ENCODE measurements around the gene TMEM18.

TMEM18 gene

DNA sequence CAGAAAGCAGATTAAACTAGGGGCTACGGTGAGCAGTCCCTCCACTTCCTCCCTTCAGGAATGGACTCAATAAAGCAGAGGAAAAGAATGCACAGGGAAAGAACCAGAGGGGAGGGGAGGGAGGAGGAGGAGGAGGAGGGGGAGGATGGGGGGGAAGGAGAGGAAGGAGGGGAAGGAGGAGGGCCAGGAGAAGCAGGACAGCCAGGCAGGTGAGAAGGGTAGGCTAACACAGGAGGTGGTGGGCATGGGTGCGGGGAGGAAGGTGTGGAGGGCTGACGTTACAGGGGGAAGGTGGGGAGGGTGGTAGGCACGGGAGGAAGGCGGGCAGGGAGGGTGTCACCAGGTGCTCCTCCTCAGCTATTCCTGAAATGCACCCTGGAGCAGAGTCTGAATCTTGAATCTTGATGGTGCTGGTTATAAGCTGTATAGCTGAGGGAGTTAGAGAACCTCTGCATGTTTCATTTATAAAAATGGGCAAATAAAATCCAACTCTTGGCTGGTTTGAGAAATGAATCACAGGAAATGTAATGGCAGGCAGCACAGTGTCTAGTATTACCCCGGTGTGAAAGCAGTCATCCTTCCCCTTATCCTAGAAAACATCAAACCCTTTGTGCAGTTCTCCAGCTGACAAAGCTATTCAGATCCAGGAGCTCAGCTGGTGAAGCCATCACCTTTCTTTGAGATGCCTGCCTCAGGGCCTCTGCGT is 3.4 kb downstream of the TMEM18 start (continued):
- TF ChIP-seq ZNF48 (tag by site-specific recombination; IDR thresholded peaks at IDR 0.05), result no peak
- TF ChIP-seq ZNF670 (tag by site-specific recombination; IDR thresholded peaks at IDR 0.05; ENCODE audit: low read depth), result no peak
- TF ChIP-seq, protein P1, sequence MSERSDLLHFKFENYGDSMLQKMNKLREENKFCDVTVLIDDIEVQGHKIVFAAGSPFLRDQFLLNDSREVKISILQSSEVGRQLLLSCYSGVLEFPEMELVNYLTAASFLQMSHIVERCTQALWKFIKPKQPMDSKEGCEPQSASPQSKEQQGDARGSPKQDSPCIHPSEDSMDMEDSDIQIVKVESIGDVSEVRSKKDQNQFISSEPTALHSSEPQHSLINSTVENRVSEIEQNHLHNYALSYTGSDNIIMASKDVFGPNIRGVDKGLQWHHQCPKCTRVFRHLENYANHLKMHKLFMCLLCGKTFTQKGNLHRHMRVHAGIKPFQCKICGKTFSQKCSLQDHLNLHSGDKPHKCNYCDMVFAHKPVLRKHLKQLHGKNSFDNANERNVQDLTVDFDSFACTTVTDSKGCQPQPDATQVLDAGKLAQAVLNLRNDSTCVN (tag by site-specific recombination; optimal IDR thresholded peaks at IDR 0.05), result no peak
- no peak for TF ChIP-seq ZNF175 (tag by site-specific recombination; IDR thresholded peaks at IDR 0.05)

DNA sequence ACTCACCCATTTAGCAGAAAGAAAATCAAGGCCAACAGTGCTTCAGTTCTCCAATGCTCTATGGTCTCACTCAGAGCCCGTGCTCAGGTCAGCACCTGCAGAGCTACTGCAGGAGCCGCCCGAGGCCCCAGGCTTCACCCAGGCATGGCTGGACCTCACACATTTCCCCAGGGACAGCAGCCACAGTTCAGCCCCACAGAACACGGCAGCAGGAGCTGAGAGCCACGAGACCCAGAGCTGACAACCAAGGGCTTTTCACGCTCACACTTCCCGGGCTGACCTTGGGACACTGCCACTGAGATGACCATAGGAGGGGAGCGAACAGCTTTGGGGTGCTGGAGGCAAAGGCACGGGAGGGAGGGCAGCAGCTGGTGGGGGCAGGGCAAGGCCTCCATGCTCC is 4.2 kb downstream of the TMEM18 start:
- no peaks in the 10 kb centered on the region; the same call in 1 of the 2 replicates for H3K4me1 ChIP-seq (ENCODE audit: control insufficient read depth, insufficient read depth, low read length)
- H3K27ac ChIP-seq (ENCODE audit: extremely low read depth, low read depth, low read length), result no peak overlapping the region
- no peak overlapping the region for H3K4me3 ChIP-seq (ENCODE audit: low read depth, low read length)
- POLR2A ChIA-PET, result no interaction called here
- CTCF ChIA-PET, result no interaction called here
- peaks cover 15 to 64% of the 10 kb centered on the region in 2 experiments; a peak in 2 of 3 replicates for H3K36me3 ChIP-seq (ENCODE audit: control insufficient read depth in 2 of 2, insufficient read depth in 1 of 2, low read length in 2 of 2)
- H3K9me3 ChIP-seq (ENCODE audit: control insufficient read depth, insufficient read depth, low read depth, low read length), result no peaks in the 10 kb centered on the region
- no peak for TF ChIP-seq ZNF350 (tag by site-specific recombination; IDR thresholded peaks at IDR 0.05)
- TF ChIP-seq SP2 (tag by site-specific recombination; IDR thresholded peaks at IDR 0.05), result no peak
- TF ChIP-seq ZNF510 (tag by site-specific recombination; IDR thresholded peaks at IDR 0.05; ENCODE audit: insufficient replicate concordance), result no peak
- TF ChIP-seq, protein P2, sequence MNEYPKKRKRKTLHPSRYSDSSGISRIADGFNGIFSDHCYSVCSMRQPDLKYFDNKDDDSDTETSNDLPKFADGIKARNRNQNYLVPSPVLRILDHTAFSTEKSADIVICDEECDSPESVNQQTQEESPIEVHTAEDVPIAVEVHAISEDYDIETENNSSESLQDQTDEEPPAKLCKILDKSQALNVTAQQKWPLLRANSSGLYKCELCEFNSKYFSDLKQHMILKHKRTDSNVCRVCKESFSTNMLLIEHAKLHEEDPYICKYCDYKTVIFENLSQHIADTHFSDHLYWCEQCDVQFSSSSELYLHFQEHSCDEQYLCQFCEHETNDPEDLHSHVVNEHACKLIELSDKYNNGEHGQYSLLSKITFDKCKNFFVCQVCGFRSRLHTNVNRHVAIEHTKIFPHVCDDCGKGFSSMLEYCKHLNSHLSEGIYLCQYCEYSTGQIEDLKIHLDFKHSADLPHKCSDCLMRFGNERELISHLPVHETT (tag by site-specific recombination; IDR thresholded peaks at IDR 0.05), result no peak
- TF ChIP-seq ZBTB7A (tag by site-specific recombination; IDR thresholded peaks at IDR 0.05; ENCODE audit: low read depth), result no peak
- TF ChIP-seq WT1 (tag by site-specific recombination; IDR thresholded peaks at IDR 0.05), result no peak
- no peak for TF ChIP-seq ZNF391 (tag by site-specific recombination; IDR thresholded peaks at IDR 0.05; ENCODE audit: borderline replicate concordance, low read depth)
- TF ChIP-seq, protein P3, sequence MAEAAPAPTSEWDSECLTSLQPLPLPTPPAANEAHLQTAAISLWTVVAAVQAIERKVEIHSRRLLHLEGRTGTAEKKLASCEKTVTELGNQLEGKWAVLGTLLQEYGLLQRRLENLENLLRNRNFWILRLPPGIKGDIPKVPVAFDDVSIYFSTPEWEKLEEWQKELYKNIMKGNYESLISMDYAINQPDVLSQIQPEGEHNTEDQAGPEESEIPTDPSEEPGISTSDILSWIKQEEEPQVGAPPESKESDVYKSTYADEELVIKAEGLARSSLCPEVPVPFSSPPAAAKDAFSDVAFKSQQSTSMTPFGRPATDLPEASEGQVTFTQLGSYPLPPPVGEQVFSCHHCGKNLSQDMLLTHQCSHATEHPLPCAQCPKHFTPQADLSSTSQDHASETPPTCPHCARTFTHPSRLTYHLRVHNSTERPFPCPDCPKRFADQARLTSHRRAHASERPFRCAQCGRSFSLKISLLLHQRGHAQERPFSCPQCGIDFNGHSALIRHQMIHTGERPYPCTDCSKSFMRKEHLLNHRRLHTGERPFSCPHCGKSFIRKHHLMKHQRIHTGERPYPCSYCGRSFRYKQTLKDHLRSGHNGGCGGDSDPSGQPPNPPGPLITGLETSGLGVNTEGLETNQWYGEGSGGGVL (tag by site-specific recombination; IDR thresholded peaks at IDR 0.05), result no peak
- no peak for TF ChIP-seq ZBTB8A (tag by site-specific recombination; IDR thresholded peaks at IDR 0.05)
- TF ChIP-seq ZBTB1 (tag by site-specific recombination; IDR thresholded peaks at IDR 0.05), result no peak

DNA sequence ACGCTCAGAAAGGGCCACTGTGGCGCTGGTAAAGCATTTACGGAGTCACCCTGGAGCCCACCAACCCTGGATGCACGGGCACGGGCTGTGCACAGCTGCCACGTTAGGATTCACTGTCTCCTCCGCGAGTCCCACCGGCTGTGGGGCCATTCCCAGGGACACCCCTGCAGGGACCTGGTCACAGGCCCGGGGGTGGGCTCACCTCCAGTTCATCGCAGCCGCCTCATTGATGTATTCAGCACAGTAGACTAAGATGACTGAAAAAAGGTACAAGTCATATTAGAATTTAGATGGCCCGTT is 4.7 kb downstream of the TMEM18 start:
- Histone ChIP-seq H3K27ac (ENCODE audit: extremely low read depth, low read depth, low read length) (no peak overlapping the region), H3K4me1 (ENCODE audit: control insufficient read depth, insufficient read depth, low read length) (no peaks in the 10 kb centered on the region), H3K9me3 (ENCODE audit: control insufficient read depth, insufficient read depth, low read depth, low read length) (no peaks in the 10 kb centered on the region), H3K4me3 (ENCODE audit: low read depth, low read length) (no peak overlapping the region), H3K36me3 (ENCODE audit: control insufficient read depth in 2 of 2, insufficient read depth in 1 of 2, low read length in 2 of 2) (peaks cover 19 to 69% of the 10 kb centered on the region in 2 experiments; a peak in 2 of 3 replicates)
- POLR2A ChIA-PET, result no interaction called here
- CTCF ChIA-PET, result no interaction called here
- TF ChIP-seq ZNF792 (tag by site-specific recombination; IDR thresholded peaks at IDR 0.05), result no peak
- TF ChIP-seq ZNF747 (tag by site-specific recombination; IDR thresholded peaks at IDR 0.05), result no peak
- TF ChIP-seq, protein P4, sequence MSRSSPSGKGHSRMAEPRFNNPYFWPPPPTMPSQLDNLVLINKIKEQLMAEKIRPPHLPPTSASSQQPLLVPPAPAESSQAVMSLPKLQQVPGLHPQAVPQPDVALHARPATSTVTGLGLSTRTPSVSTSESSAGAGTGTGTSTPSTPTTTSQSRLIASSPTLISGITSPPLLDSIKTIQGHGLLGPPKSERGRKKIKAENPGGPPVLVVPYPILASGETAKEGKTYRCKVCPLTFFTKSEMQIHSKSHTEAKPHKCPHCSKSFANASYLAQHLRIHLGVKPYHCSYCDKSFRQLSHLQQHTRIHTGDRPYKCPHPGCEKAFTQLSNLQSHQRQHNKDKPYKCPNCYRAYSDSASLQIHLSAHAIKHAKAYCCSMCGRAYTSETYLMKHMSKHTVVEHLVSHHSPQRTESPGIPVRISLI (tag by site-specific recombination; IDR thresholded peaks at IDR 0.05), result no peak
- TF ChIP-seq ZNF521 (tag by site-specific recombination; IDR thresholded peaks at IDR 0.05), result no peak
- no peak for TF ChIP-seq SALL2 (tag by site-specific recombination; IDR thresholded peaks at IDR 0.05; ENCODE audit: borderline replicate concordance)
- TF ChIP-seq, protein P3 (tag by site-specific recombination; IDR thresholded peaks at IDR 0.05), result no peak
- TF ChIP-seq, protein P5, sequence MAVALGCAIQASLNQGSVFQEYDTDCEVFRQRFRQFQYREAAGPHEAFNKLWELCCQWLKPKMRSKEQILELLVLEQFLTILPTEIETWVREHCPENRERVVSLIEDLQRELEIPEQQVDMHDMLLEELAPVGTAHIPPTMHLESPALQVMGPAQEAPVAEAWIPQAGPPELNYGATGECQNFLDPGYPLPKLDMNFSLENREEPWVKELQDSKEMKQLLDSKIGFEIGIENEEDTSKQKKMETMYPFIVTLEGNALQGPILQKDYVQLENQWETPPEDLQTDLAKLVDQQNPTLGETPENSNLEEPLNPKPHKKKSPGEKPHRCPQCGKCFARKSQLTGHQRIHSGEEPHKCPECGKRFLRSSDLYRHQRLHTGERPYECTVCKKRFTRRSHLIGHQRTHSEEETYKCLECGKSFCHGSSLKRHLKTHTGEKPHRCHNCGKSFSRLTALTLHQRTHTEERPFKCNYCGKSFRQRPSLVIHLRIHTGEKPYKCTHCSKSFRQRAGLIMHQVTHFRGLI (tag by site-specific recombination; IDR thresholded peaks at IDR 0.05), result no peak
- no peak for TF ChIP-seq SP2 (tag by site-specific recombination; IDR thresholded peaks at IDR 0.05)
- no peak for TF ChIP-seq ZEB2 (tag by site-specific recombination; IDR thresholded peaks at IDR 0.05)
- TF ChIP-seq, protein P6, sequence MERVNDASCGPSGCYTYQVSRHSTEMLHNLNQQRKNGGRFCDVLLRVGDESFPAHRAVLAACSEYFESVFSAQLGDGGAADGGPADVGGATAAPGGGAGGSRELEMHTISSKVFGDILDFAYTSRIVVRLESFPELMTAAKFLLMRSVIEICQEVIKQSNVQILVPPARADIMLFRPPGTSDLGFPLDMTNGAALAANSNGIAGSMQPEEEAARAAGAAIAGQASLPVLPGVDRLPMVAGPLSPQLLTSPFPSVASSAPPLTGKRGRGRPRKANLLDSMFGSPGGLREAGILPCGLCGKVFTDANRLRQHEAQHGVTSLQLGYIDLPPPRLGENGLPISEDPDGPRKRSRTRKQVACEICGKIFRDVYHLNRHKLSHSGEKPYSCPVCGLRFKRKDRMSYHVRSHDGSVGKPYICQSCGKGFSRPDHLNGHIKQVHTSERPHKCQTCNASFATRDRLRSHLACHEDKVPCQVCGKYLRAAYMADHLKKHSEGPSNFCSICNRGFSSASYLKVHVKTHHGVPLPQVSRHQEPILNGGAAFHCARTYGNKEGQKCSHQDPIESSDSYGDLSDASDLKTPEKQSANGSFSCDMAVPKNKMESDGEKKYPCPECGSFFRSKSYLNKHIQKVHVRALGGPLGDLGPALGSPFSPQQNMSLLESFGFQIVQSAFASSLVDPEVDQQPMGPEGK (tag by site-specific recombination; IDR thresholded peaks at IDR 0.05), result no peak

All from HEK293 (cell line).